ENCODE data around the gene MAP2. TPM values are rescaled to one million over a fixed set of nuclear protein-coding genes. Genes with fewer than 3 reads are reported as not detected.

The MAP2 gene
- total and polyA plus RNA-seq, 2 donors (not counting 1 experiment from before 2014, with no cell fraction given) = 1.8 to 3.0 TPM

DNA sequence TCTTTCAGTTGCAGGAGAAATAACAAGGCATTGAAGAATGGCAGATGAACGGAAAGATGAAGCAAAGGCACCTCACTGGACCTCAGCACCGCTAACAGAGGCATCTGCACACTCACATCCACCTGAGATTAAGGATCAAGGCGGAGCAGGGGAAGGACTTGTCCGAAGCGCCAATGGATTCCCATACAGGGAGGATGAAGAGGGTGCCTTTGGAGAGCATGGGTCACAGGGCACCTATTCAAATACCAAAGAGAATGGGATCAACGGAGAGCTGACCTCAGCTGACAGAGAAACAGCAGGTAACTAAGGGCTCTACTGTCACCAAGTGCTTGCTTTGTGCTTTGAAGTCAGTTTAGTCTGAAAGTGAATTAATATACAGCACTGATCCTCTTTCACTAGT lies 229.3 kb downstream of the MAP2 start:
- ATAC-seq (ENCODE audit: low read depth) = no peak
- no peaks in the 10 kb centered on the region for H3K4me1 Mint-ChIP-seq
- Histone ChIP-seq H3K4me3 (ENCODE audit: control extremely low read depth in 1 of 5, extremely low read depth in 1 of 5, insufficient read depth in 1 of 5, low read depth in 2 of 5, low read length in 4 of 5) (no peak overlapping the region), H3K4me1 (ENCODE audit: control insufficient read depth in 2 of 2, insufficient read depth in 2 of 2, low read length in 2 of 2) (no peaks in the 10 kb centered on the region), H4K20me1 (ENCODE audit: control insufficient read depth, insufficient read depth, low read length, poor library complexity, severe bottlenecking) (no peaks in the 10 kb centered on the region), H3K36me3 (replicated peaks in 1 of 2; ENCODE audit: control extremely low read depth in 1 of 2, control insufficient read depth in 1 of 2, extremely low read depth in 1 of 2, insufficient read depth in 2 of 2, low read length in 1 of 2) (no peaks in the 10 kb centered on the region), H3K9me3 (ENCODE audit: control extremely low read depth in 1 of 3, control insufficient read depth in 2 of 3, insufficient read depth in 1 of 3, low read length in 2 of 3) (no peaks in the 10 kb centered on the region), H2AFZ (ENCODE audit: insufficient read depth, low read depth, low read length, poor library complexity, severe bottlenecking) (no peak overlapping the region), H3K4me2 (replicated peaks; ENCODE audit: low read depth, low read length, poor library complexity, severe bottlenecking) (no peak overlapping the region), H3K79me2 (ENCODE audit: control insufficient read depth, insufficient read depth, low read length) (no peaks in the 10 kb centered on the region), H3K27me3 (replicated peaks in 1 of 4; ENCODE audit: control extremely low read depth in 1 of 4, control insufficient read depth in 3 of 4, insufficient read depth in 4 of 4, low read length in 3 of 4) (no peaks in the 10 kb centered on the region), H3K9ac (ENCODE audit: low read length) (no peak overlapping the region), H3K27ac (ENCODE audit: low read length in 2 of 2) (no peak overlapping the region)
- TF ChIP-seq CTCF (IDR thresholded peaks at IDR 0.05) = no peak
- no peak for TF ChIP-seq EZH2 (IDR thresholded peaks at IDR 0.05; ENCODE audit: borderline replicate concordance, insufficient read depth, low read depth, low read length, poor library complexity, severe bottlenecking)
- no peak overlapping the region for H3K4me3 Mint-ChIP-seq
- WGBS (ENCODE audit: insufficient coverage) = 90% methylated on average over 2 of the region's 6 CpGs
- no peaks in the 10 kb centered on the region for H3K27me3 Mint-ChIP-seq
- CTCF ChIA-PET = no interaction called here
- no peaks in the 10 kb centered on the region for H3K9me3 Mint-ChIP-seq (ENCODE audit: insufficient read depth)
- no peak overlapping the region for H3K27ac Mint-ChIP-seq
- DNase-seq = no peak
- POLR2A ChIA-PET = no interaction called here
- intact Hi-C loops (cut with micrococcal nuclease) = no loop called here

DNA sequence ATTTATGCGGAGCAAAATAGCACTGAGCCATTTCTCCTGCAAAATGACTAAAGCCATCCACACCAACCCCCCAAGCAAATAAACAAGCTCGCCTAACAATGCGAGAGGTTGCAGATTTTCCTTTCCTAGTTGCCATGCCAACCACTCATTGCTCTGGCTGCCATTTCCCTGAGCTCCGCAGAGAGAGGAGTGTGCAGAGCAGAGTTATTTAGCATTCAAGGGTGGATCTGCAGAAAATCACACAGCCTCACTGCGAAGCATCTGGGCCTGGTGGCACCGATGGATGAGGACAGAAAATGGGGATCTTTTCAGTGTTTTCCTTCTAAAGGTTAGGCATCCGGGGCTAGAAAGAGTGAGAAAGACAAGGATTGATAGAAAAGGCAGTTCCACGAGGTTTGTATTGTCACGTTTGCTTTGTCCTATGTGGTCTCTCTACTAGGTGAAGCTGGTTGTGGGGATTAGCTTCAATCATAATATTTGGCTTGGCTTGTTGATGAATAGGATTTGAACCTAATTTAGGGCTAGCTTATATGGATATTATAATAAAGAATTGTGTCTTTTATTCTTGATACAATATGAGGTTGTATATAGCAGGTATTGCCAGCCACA lies 237.5 kb downstream of the MAP2 start:
- Mint-ChIP-seq H3K27ac (no peak overlapping the region), H3K4me3 (no peak overlapping the region), H3K9me3 (ENCODE audit: insufficient read depth) (no peaks in the 10 kb centered on the region), H3K27me3 (no peaks in the 10 kb centered on the region), H3K4me1 (no peaks in the 10 kb centered on the region)
- no peak for DNase-seq
- no peaks in the 10 kb centered on the region for H3K9me3 ChIP-seq (ENCODE audit: control extremely low read depth in 1 of 3, control insufficient read depth in 2 of 3, insufficient read depth in 1 of 3, low read length in 2 of 3)
- 57% methylated on average over 7 of the region's 9 CpGs for WGBS (ENCODE audit: insufficient coverage)
- ChIA-PET CTCF (no interaction called here), POLR2A (no interaction called here)
- no peaks in the 10 kb centered on the region for H4K20me1 ChIP-seq (ENCODE audit: control insufficient read depth, insufficient read depth, low read length, poor library complexity, severe bottlenecking)
- H3K27ac ChIP-seq (ENCODE audit: low read length in 2 of 2) = no peak overlapping the region
- H3K79me2 ChIP-seq (ENCODE audit: control insufficient read depth, insufficient read depth, low read length) = no peaks in the 10 kb centered on the region
- H3K27me3 ChIP-seq (replicated peaks in 1 of 4; ENCODE audit: control extremely low read depth in 1 of 4, control insufficient read depth in 3 of 4, insufficient read depth in 4 of 4, low read length in 3 of 4) = no peaks in the 10 kb centered on the region
- H3K4me1 ChIP-seq (ENCODE audit: control insufficient read depth in 2 of 2, insufficient read depth in 2 of 2, low read length in 2 of 2) = no peaks in the 10 kb centered on the region
- H3K4me3 ChIP-seq (ENCODE audit: control extremely low read depth in 1 of 5, extremely low read depth in 1 of 5, insufficient read depth in 1 of 5, low read depth in 2 of 5, low read length in 4 of 5) = no peak overlapping the region
- TF ChIP-seq EZH2 (IDR thresholded peaks at IDR 0.05; ENCODE audit: borderline replicate concordance, insufficient read depth, low read depth, low read length, poor library complexity, severe bottlenecking) (no peak), CTCF (IDR thresholded peaks at IDR 0.05) (no peak)
- H3K9ac ChIP-seq (ENCODE audit: low read length) = no peak overlapping the region
- intact Hi-C loops (cut with micrococcal nuclease) = no loop called here
- no peak for ATAC-seq (ENCODE audit: low read depth)
- no peak overlapping the region for H2AFZ ChIP-seq (ENCODE audit: insufficient read depth, low read depth, low read length, poor library complexity, severe bottlenecking)
- H3K36me3 ChIP-seq (replicated peaks in 1 of 2; ENCODE audit: control extremely low read depth in 1 of 2, control insufficient read depth in 1 of 2, extremely low read depth in 1 of 2, insufficient read depth in 2 of 2, low read length in 1 of 2) = no peaks in the 10 kb centered on the region
- H3K4me2 ChIP-seq (replicated peaks; ENCODE audit: low read depth, low read length, poor library complexity, severe bottlenecking) = no peak overlapping the region

All from B cell (primary cell).